Measurements from ENCODE around the gene DHX40.
"Not testable (repeated sequence)": the region's sequence is repeated elsewhere in the genome, so short reads cannot be mapped to it uniquely, and the experiment has no call there.

Gene DHX40

GRCh38 chr17:59633658-59634359 lies 68.4 kb downstream of the DHX40 start:
- DNase-seq: no peak

- DNase-seq: no peak
These were observed 69.5 kb downstream of the DHX40 start for GRCh38 chr17:59634632-59635541.

- DNase-seq: no peak
These were observed 72.4 kb downstream of the DHX40 start for GRCh38 chr17:59637611-59638310.

- no peak for DNase-seq
These were observed 73.1 kb downstream of the DHX40 start for GRCh38 chr17:59638553-59638952.

GRCh38 chr17:59641799-59642484 lies 76.5 kb downstream of the DHX40 start:
- no peak for DNase-seq

- no peak for DNase-seq
These were observed 77.2 kb downstream of the DHX40 start for GRCh38 chr17:59642565-59642964.

GRCh38 chr17:59643159-59644140 lies 78.0 kb downstream of the DHX40 start:
- no peak for DNase-seq

GRCh38 chr17:59647288-59647687 lies 81.9 kb downstream of the DHX40 start:
- no peak for DNase-seq

GRCh38 chr17:59649886-59650285 lies 84.5 kb downstream of the DHX40 start:
- DNase-seq: no peak

GRCh38 chr17:59650642-59651041 lies 85.2 kb downstream of the DHX40 start:
- no peak for DNase-seq

GRCh38 chr17:59651346-59651745 lies 85.9 kb downstream of the DHX40 start:
- DNase-seq: no peak

- DNase-seq: no peak
These were observed 86.7 kb downstream of the DHX40 start for GRCh38 chr17:59652119-59652518.

- DNase-seq: not testable (repeated sequence)
These were observed 91.2 kb downstream of the DHX40 start for GRCh38 chr17:59656624-59657023.
